Ramos (cell line): Measurements from ENCODE around the gene IVNS1ABP.
"Not testable (repeated sequence)": the region's sequence is repeated elsewhere in the genome, so short reads cannot be mapped to it uniquely, and the experiment has no call there.

Experiments used
- in situ Hi-C: fragments of 300-500 bp; cut with MboI; formaldehyde crosslinking; loops from one replicate; pipeline ENCODE4 v1.14.3; 2022; ENCODE audit warnings: low sequenced_read_pairs; ENCODE audit not compliant: unreplicated experiment

The IVNS1ABP gene

GRCh38 chr1:185263292-185263691, 53.8 kb downstream of the IVNS1ABP start:
- in situ Hi-C loops: no loop called here

DNA sequence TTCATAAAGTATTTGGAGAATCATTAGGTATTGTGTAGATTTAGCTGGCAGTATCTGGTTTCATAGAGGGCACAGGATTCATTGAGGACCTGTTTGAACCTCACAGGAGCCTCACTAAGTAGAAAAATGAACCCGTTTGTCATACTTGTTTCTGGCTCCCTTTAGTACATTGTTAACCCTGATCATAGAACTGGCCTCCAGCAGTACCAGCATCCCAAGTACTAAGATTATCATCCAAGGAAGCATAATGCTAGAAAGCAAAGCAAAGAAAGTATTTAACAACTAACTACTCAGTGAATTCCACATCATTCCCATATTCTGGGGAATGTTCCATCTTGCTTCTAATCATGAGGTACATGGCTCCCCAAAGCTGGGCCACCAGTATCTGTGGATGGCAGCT, 54.9 kb downstream of the IVNS1ABP start:
- in situ Hi-C loops: no loop called here

DNA sequence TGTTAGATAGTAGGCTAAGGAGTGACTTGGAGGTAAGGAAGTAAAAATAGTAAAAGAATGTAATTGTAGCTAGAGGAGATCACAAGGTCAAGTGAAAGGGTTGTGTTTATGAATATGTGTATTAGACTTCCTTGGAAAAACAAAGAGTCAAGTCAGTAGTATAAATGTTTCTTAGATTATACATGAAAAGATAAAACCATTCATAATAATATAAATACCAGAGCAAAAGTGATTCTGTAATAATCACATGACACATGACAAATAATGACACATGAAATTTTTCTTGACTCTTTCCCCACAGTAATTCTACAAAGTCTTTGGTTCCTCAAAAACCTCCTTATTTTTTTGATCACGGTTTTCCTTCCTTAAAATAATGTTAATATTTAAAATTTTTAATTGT, 56.4 kb downstream of the IVNS1ABP start:
- in situ Hi-C loops: no loop called here

GRCh38 chr1:185258676-185259075, 58.4 kb downstream of the IVNS1ABP start:
- in situ Hi-C loops: no loop called here

- in situ Hi-C loops: no loop called here
These were observed 59.2 kb downstream of the IVNS1ABP start for GRCh38 chr1:185257950-185258208.

DNA sequence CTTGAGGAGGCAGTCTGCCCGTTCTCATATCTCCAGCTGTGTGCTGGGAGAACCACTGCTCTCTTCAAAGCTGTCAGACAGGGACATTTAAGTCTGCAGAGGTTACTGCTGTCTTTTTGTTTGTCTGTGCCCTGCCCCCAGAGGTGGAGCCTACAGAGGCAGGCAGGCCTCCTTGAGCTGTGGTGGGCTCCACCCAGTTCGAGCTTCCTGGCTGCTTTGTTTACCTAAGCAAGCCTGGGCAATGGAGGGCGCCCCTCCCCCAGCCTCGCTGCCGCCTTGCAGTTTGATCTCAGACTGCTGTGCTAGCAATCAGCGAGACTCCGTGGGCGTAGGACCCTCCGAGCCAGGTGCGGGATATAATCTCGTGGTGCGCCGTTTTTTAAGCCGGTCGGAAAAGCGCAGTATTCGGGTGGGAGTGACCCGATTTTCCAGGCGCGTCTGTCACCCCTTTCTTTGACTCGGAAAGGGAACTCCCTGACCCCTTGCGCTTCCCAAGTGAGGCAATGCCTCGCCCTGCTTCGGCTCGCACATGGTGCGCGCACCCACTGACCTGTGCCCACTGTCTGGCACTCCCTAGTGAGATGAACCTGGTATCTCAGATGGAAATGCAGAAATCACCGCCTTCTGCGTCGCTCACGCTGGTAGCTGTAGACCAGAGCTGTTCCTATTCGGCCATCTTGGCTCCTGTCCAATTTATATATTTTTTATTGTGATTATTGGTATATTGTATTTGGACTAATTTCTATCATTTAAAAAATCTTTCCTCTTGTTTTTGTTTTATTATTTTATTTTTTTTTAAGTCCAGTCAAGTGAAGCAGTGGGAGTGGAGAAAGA, 59.7 kb downstream of the IVNS1ABP start:
- in situ Hi-C loops: not testable (repeated sequence)

DNA sequence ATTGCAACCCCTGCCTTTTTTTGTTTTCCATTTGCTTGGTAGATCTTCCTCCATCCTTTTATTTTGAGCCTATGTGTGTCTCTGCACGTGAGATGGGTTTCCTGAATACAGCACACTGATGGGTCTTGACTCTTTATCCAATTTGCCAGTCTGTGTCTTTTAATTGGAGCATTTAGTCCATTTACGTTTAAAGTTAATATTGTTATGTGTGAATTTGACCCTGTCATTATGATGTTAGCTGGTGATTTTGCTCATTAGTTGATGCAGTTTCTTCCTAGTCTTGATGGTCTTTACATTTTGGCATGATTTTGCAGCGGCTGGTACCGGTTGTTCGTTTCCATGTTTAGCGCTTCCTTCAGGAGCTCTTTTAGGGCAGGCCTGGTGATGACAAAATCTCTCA, 61.4 kb downstream of the IVNS1ABP start:
- in situ Hi-C loops: not testable (repeated sequence)

DNA sequence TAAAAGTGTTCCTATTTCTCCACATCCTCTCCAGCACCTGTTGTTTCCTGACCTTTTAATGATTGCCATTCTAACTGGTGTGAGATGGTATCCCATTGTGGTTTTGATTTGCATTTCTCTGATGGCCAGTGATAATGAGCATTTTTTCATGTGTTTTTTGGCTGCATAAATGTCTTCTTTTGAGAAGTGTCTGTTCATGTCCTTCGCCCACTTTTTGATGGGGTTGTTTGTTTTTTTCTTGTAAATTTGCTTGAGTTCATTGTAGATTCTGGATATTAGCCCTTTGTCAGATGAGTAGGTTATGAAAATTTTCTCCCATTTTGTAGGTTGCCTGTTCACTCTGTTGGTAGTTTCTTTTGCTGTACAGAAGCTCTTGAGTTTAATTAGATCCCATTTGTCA, 64.6 kb downstream of the IVNS1ABP start:
- in situ Hi-C loops: not testable (repeated sequence)

- in situ Hi-C loops: not testable (repeated sequence)
These were observed 65.1 kb downstream of the IVNS1ABP start for GRCh38 chr1:185251928-185252327.

- in situ Hi-C loops: no loop called here
These were observed 67.0 kb downstream of the IVNS1ABP start for GRCh38 chr1:185250063-185250462.

GRCh38 chr1:185249563-185249962, 67.5 kb downstream of the IVNS1ABP start:
- in situ Hi-C loops: no loop called here
